Mucosa of descending colon (tissue), 3 donors: Measurements from ENCODE around the gene OSBPL1A. TPM values are rescaled to one million over a fixed set of nuclear protein-coding genes. Genes with fewer than 3 reads are reported as not detected.

Source experiments
- ATAC-seq: fragments of 200-7000 bp; cut with Tn5 transposase; one replicate; pipeline ENCODE4 v1.9.1; 2020; ENCODE audit warnings: mild to moderate bottlenecking, moderate library complexity
- DNase-seq, 3 donors: peaks; one replicate each; pipeline ENCODE4 v3.0.0-alpha.2; 2020
- H3K36me3 ChIP-seq: fragments of 200-600 bp; one replicate; pipeline ENCODE4 v1.8.0; 2021; ENCODE audit warnings: low read depth, mild to moderate bottlenecking
- H3K4me1 ChIP-seq: fragments of 200-600 bp; one replicate; pipeline ENCODE4 v1.8.0; 2021; ENCODE audit warnings: low read depth, mild to moderate bottlenecking
- H3K4me3 ChIP-seq: fragments of 200-600 bp; one replicate; pipeline ENCODE4 v1.8.0; 2021; ENCODE audit warnings: mild to moderate bottlenecking
- H3K9me3 ChIP-seq: fragments of 200-600 bp; one replicate; pipeline ENCODE4 v1.8.0; 2021; ENCODE audit warnings: mild to moderate bottlenecking
- CTCF ChIP-seq: fragments of 200-600 bp; IDR thresholded peaks from one replicate; pipeline ENCODE4 v1.8.0; 2022; ENCODE audit warnings: antibody characterized with exemption, mild to moderate bottlenecking
- intact Hi-C, 2 donors: fragments of 100-400 bp; cut with DNase I in 1 of 2; cut with micrococcal nuclease in 1 of 2; formaldehyde crosslinking; loops; one replicate each; pipeline versions ENCODE4 v1.11.0 to v1.11.1; 2022; cut with DNase I, micrococcal nuclease
- total RNA-seq, 3 donors: library from RNA; stranded (reverse); fragmentation: NEBNext Ultra II Directional in 2 of 3; extraction: Animal tissue kit (Norgen Biotek cat#: 25700) in 2 of 3; gene quantifications; one replicate each; pipeline versions ENCODE4 v1.2.1 to v1.2.4, GENCODE V29; 2021 to 2023
- donor health status: DM: no; HTN: no; CAD: no; lungs with moderate emphysema.
- donor health status: DM: no; HTN: no; CAD: no.
- donor health status: DM: no; HTN: yes; CAD: no.

The OSBPL1A gene
- total RNA-seq, 3 donors from 2014 or later: 32.5 to 77.5 (median 69.8) TPM

GRCh38 chr18:24432618-24433017 is 35.0 kb upstream of the OSBPL1A start:
- H3K4me3 ChIP-seq: no peak overlapping the region
- H3K9me3 ChIP-seq: no peaks in the 10 kb centered on the region
- intact Hi-C loops: no loop called here

GRCh38 chr18:24429188-24429587 is 31.6 kb upstream of the OSBPL1A start:
- DNase-seq: no peak
- intact Hi-C loops: no loop called here
- TF ChIP-seq CTCF: no peak
- H3K4me1 ChIP-seq: peaks cover 5% of the 10 kb centered on the region
- H3K4me3 ChIP-seq: no peak overlapping the region
- H3K9me3 ChIP-seq: no peaks in the 10 kb centered on the region
- ATAC-seq: no peak
- no peaks in the 10 kb centered on the region for H3K36me3 ChIP-seq

More at GRCh38 chr18:24432618-24433017, 35.0 kb upstream of the OSBPL1A start:
- ATAC-seq (no peak), DNase-seq (no peak)
- TF ChIP-seq CTCF: no peak
- no peaks in the 10 kb centered on the region for H3K36me3 ChIP-seq
- H3K4me1 ChIP-seq: peaks cover under 1% of the 10 kb centered on the region

- Histone ChIP-seq H3K4me1 (peaks cover 5% of the 10 kb centered on the region), H3K9me3 (no peaks in the 10 kb centered on the region), H3K36me3 (no peaks in the 10 kb centered on the region), H3K4me3 (no peak overlapping the region)
- DNase-seq (no peak), ATAC-seq (no peak)
- intact Hi-C loops: no loop called here
- no peak for TF ChIP-seq CTCF
Observed at GRCh38 chr18:24428709-24429108, 31.1 kb upstream of the OSBPL1A start.

- TF ChIP-seq CTCF: no peak
- Histone ChIP-seq H3K36me3 (no peaks in the 10 kb centered on the region), H3K4me3 (no peak overlapping the region), H3K4me1 (peaks cover 5% of the 10 kb centered on the region), H3K9me3 (no peaks in the 10 kb centered on the region)
- DNase-seq: no peak
- ATAC-seq: no peak
- intact Hi-C loops: no loop called here
Observed at GRCh38 chr18:24427484-24427883, 29.9 kb upstream of the OSBPL1A start.

GRCh38 chr18:24426398-24427294 is 29.0 kb upstream of the OSBPL1A start, which contains the start of gene IMPACT:
IMPACT (plus strand) TSS chr18:24426670; CDS start chr18:24426757, 87 bp downstream.
- Histone ChIP-seq H3K9me3 (no peaks in the 10 kb centered on the region), H3K36me3 (no peaks in the 10 kb centered on the region), H3K4me1 (peaks cover 5% of the 10 kb centered on the region), H3K4me3 (peak within 1 kb of the TSS; percentile 43)
- DNase-seq (peak; percentile 83 to 92 (median 86)), ATAC-seq (peak; percentile 100)
- intact Hi-C loops: no loop called here
- no peak for TF ChIP-seq CTCF
